ENCODE data around the gene COX20.

COX20 gene

DNA sequence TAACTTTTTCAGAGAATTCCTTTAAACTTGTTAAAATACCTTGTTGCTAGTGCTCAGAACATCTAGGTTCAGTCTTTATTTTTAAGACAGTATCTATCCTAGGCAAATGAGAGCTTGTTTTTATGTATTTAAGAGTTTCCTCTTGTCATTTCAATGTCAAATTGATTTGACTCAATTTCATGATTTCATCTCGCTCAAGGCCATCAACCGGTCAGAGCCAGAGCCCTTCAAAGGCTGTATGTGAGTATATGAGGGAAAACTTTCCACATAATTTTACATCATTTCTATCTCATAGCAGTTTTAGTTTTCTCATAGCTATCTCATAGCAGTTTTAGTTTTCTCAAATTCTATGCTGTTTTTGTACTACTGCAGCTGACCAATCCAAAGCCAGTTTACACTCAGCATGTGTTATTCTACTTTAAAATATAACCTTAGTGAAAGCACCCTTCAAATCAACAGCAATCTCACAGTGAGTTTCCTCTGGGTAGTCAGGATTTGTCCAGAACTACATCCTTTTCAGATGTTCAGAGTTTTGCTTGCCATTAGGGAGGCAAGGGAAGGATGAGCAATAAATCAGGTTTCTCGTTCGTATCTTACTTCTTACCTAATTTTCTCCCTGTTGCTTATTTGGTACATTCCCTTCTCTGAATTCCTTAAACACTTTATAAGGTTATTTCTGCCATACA lies 16.2 kb downstream of the COX20 start:
- no peak for DNase-seq (ENCODE audit: low spot score)

DNA sequence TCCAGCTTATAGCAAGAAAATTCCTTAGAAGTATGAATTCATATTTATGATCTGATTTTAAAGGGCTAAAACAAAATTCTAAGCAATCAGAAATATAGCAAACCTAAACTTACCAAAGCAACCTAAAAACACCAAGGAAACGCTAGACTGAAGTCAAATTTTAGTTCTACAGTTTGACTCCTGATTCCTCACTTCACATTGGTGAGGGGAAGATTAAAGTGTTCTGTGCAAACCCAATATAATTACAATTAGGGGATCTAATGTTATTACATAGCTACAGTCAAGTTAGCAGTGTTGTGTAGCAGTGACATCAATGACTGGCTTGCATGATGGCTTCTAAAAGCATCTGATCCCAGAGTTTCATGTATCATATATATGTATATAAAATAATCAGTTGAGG lies 17.2 kb downstream of the COX20 start:
- no peak for DNase-seq (ENCODE audit: low spot score)

DNA sequence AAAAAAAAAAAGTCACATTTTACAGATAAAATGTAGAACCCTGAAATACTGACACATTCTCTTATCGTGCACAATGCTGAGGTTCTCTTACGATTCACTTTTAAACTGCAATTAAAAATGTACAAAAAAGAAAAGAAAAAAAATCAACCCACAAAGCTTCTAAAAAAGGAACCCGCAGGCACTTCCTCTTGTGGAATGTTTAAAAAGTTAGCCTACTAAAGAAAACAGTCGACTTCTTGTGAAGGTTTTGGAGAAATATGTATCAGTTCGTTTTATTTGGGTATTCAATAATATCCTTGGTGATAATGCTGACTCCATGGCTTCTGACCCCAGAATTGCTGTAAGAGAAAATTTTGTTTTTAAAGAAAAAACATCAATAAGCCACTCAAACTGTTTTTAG lies 18.7 kb downstream of the COX20 start:
- no peak for DNase-seq (ENCODE audit: low spot score)

DNA sequence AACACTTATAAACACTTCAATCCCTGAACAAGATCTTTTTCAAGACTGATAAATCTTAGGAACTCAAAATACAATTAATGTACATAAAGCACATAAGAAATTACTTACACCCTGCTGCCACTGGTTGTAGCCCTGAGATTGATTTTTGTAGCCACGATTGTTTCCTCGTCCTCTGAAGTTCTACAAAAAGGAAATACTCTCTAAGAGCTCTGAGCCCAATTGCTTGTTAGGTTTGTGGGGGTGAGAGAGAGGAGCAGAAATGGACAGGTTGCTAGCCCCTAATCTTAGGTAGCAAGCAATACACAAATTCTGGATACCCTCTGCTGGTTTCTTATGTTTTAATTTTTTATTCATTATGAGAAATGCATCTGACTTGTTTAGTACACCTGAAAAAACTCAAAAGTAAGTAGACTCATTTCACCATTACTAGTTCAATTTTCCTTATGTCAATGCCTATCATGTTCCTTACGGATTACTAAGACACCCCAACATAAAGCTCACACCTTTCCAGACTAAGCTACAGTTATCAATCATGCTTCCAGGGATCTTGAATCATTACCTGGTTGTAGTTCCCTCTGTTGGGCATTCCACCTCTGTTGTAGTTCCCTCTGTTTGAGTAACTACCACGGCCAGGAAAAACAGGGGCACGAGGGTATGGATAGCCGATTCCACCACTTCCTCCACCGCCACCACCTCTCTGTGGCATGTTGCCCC lies 19.6 kb downstream of the COX20 start:
- no peak for DNase-seq (ENCODE audit: low spot score)

DNA sequence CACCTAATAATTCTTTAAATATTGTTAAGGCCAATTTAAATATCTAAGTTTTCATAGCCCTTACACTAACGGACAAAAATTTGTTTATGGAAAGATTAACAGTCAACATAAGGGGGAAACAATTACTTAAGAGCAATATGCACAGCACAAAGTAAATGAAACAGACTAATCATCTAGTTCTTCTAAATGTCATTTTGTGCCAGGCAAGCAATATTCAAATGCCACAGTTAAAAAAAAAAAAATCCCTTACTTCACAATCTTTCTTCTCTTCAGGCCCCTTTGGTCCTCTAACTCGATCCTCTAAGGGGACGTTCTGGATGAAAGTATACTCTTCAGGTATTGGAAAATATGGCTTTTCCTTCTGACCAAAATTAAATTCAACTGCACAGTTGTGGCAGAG lies 22.3 kb downstream of the COX20 start:
- DNase-seq (ENCODE audit: low spot score): no peak

DNA sequence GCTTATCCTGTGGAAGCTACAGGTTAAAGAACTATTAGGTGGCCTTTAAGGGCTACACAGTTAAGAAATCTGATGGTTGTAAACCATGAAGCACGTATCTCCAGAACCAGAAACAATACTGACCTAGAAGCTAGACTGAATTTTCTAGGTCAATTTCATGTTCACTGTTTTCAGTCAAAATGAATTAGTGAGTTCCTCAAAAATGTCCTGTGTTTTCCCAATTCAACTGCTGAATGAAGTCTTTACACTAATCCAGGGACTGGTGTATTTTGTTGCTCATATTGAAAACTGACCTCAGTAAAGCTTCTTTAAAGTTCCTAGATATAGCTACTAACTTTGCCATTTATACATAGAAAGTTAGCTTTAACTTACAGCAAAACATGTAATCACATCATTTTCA lies 22.9 kb downstream of the COX20 start:
- DNase-seq (ENCODE audit: low spot score): no peak

DNA sequence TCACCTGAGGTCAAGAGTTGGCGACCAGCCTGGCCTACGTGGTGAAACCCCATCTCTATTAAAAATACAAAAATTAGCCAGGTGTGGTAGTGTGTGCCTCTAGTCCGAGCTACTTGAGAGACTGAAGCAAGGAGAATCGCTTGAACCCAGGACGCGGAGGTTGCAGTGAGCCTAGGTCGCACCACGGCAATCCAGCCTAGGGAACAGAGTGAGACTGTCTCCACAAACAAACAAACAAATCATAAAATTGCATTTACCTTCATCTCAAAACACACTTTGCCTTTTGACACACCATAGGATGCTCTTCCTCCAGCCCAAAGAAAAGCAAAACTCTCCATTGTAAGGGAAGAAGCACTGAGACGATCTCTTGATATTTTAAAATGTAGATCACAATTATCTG lies 24.6 kb downstream of the COX20 start:
- DNase-seq (ENCODE audit: low spot score): no peak

DNA sequence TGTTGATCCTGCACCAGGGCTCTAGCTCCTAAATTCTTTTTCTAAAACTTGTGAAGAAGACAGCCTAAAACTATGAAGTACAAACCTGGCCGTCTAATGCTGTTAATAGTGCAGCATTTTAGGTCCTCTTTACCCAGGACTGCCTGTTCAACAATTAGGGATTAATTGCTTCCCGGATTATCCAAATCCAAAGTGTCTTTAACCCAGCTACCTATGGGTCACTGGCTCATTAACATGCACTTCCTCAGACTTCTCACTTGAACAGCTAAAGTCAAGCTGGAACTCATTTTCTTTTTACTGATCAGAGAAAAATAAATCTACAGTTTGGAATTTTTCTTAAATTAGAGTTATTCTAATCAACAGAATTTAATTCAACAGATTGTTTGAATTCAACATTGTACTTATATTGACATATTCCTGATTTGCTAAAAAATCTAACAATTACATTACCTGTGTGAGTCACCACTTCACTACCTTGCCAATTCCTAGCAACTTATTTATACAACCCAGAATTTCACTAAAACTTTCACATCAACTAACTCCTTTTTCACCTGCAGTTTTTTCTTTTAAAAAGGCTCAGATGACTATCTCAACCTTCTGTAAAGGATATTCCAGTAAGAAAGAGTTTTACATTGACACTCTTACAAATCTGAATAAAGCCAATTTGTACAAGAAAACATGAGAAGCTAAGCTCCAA lies 25.6 kb downstream of the COX20 start:
- DNase-seq (ENCODE audit: low spot score): no peak

DNA sequence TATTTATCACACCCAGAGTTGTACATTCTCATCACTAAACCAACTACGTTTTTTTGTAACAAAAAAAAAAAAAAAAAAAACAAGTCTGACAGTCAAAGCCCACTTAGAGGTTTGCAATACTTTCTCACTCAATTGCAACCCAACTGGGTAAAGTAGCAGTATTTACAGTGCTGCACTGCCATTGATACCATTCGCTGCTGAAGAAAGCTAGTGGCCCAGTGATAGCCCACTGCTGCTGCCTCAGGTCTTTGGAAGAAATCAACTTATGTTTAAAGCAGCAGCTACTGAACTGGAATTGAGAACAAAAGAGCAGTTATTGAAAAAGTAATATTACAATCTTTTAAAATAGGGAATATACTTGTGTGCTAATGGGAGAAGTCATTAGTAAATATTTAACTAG lies 26.2 kb downstream of the COX20 start:
- DNase-seq (ENCODE audit: low spot score): no peak

DNA sequence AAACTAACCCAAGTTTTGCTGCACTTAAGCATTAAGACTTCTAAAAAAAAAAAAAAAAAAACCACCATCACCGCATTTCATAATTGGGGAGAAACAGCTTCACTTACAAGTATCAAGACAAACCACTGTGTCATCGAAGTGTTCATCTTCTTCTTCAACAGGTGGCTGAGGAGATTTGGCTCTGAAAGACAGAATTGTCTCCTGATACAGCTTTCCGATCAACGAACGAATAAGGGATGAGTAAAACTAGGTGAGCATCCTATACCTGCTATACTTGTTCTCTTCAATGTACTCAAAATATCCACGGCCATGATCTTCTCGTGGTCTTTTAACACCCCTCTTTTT lies 26.9 kb downstream of the COX20 start:
- peak; percentile 17 for DNase-seq (ENCODE audit: low spot score)

DNA sequence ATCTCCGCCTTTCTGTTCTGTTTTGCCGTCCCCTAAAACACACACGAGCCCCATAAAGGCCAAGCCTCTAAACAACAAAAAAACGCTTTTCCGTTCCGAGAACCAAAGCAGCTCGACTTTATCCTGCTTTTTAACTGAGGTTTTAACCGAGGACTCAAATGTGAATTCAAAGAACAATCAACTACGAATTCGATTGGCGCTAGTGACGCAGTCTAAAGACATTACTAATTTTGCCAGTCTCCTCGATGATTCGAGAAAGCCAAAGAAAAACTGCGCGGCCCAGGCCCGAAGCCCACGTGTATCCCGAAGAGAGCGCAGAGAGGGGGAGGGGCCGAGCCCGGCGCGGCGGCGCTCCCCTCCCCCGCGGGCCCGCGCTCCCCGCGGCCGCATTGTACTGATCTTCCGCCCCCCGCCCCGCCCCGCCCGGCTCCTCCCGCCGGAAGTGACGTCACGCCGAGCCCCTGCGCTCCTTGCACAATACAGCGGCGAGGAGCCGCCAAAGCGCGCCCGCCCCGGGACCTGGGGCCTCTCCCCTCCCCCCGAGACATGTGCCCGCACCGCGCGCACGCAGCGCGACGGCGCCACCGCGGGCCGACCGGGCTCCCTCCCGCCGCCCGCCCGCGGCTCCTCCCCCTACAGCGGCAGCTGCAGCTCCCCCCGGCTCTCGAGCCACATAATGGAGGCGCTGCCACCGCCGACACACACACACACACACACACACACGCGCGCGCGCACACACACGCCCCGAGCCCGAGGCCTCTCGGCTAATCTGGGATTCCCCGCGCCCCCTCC lies 27.4 kb downstream of the COX20 start:
- peak; percentile 95 for DNase-seq (ENCODE audit: low spot score)

DNA sequence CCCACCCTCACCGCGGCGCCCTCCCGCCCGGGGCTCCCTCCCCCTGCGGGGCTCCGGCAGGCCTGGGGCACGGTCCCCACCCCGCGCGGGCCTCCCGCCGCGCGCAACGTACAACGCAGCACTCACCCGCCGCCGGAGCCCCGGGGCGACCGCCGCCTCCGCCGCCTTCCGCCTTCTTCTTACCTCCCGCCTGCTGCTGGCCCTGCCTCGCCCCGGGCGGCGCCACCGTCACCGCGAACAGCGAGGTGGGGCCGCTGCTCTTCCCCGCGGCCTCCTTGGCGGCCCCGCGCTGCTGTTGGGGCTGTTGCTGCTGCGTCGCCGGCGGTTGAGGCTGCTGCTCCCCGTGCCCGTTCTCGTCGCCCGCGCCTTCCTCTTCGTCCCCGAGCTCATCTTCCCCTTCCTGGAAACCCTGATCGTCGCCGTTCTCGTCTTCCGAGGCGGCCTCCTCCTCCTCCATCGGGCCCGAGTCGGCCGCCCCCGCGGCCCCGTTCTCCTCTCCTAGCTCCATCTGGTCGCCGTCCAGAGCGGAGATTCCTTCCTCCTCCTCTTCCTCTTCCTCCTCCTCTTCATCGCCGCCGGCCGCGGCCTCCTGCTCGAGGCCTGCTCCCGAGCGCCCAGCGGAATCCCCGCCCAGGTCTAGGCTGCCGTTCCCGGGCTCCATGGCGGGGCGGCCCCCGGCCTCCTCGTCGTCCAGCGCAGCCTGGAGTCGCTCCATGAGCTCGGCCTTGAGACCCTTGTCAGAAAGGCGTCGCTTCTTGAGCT lies 28.2 kb downstream of the COX20 start:
- DNase-seq (ENCODE audit: low spot score): no peak

DNA sequence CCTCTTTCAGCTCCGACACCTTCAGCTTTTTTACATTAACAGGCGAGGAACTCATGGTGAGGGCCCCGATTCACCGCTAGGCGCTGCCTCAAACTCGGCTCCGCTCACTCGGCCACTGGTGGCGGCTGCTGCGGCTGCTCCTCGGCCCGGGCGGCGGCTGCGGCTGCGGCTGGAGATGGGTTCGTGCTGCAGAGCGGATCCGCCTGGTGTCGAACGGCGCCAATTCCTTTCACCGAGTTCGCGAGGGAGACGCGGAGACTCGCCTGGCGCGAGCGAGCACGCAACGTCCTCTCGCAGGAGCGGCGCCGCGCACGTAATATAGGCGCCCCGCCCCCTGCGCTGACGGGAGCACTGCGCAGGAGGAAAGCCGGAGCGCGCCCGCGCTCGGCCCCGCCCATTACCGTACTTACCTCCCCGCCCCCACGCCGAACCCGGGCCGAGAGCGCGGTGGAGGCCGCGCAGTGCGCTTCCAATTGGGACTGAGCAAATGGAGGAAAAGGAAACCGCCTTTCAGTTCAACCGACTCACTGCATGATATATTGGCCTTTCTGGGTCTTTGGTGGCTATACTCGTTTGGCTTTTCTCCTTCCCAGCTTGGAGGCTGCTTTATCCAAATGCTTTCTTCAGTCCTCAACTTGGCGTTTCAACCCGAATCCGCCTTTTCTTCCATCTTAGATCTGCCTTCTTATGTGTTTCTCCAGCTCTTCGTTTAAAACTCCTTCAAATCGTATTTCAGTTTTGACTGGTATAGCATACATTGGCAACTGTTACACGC lies 29.0 kb downstream of the COX20 start, which contains the start of gene HNRNPU:
TSS of gene HNRNPU (minus strand) at position 291 of the 775 bp plus-strand sequence. CDS start at position 55, 236 bp downstream.
- peak; percentile 98 for DNase-seq (ENCODE audit: low spot score)

DNA sequence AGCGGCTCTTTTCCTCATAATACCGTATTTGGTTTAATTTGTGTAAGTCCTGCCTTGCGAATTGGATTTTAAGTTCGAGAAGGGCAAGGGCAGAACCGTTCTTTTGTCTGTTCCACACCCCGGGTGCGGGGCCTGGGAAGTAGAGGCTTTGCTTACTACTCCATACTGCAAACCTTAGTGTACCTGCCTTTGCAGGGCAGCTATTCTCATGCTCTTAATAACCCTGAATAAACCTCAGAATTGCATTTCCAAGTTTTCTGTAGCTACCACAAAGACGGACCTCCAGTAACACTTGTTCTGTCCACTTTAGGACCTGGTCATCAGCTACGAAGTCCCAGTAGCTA lies 29.5 kb downstream of the COX20 start:
- no peak for DNase-seq (ENCODE audit: low spot score)

DNA sequence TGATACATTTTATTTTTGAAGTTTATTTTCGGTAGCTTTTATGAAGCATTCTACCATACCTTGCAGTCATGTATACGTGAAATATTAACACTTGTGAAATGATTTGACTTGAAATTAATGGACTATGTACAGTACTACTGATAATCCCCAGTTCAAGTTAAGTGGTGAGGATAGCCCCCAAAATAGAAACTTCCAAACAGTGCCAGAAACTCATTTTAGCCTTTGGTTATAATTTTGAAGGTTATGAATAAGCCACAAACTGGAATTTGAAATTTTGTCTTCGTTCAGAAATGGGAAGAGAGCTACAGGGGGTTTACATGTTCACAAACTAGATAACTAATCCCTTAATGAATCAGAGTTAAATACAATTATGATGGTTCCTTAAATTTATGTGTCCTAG lies 30.4 kb downstream of the COX20 start:
- no peak for DNase-seq (ENCODE audit: low spot score)

DNA sequence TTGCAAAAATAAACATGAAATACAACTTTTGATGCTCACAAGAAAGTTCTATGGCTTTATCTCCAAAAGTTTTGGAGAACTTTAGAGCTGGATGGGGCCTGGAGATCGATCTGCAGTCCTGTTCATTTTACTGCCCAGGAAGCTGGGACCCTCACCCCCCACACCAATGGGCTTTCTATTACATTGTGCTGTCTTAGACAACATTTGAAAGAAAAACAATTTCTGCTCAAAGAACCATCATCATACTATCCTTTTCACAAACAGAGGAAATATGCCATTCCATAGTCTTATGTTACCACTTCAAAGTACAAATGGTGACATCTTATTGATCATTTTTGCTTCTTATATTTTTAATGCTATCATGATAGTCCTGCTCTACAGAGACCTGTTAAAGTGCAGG lies 30.9 kb downstream of the COX20 start:
- DNase-seq (ENCODE audit: low spot score): no peak

DNA sequence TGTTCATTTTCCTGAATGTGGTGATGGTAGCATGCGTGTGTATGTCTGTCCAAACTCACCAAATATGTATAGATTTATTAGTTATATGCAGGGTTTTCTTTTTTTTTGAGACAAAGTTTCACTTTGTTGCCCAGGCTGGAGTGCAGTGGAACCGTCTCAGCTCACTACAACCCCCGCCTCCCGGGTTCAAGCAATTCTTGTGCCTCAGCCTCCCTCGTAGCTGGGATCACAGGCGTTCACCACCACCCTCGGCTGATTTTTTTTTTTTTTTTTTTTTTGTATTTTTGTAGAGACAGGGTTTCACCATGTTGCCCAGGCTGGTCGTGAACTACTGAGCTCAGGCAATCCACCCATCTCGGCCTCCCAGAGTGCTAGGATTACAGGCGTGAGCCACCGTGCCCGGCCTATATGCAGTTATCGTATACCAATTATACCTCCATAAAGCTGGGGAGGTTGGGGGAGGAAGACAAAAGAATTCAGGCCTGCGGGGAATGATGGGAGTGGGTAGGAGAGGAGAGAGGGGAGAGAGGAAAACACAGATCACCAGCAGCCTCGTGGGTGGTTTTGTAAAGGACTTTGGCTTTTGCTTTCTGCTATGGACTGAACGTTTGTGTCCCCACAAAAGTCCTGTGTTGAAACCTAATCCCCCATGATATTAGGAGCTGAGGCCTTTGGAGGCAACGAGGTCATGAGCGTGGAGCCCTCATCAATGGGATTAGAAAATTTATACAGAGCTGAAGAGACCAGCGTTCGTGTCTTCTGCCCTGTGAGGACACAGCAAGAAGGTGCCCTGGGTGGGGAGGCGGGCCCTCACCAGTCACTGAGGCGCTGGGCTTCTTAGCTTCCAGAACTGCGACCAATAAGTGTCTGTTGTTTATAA lies 33.3 kb downstream of the COX20 start:
- DNase-seq (ENCODE audit: low spot score): no peak

DNA sequence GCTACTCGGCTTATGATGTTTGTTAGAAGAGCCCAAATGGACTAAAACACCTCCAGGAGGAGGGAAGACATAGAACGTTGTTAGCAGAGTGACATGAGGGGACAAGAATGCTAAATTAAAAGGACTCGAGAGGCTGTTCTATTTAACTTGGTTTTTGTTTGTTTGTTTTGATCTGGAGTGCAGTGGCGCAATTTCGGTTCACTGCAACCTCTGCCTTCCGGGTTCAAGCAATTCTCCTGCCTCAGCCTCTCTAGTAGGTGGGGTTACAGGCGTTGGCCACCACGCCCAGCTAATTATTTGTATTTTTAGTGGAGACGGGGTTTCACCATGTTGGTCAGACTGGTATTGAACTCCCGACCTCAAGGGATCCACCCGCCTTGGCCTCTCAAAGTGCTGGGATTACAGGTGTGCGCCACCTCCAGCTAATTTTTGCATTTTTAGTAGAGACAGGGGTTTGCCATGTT lies 33.9 kb downstream of the COX20 start:
- DNase-seq (ENCODE audit: low spot score): no peak

DNA sequence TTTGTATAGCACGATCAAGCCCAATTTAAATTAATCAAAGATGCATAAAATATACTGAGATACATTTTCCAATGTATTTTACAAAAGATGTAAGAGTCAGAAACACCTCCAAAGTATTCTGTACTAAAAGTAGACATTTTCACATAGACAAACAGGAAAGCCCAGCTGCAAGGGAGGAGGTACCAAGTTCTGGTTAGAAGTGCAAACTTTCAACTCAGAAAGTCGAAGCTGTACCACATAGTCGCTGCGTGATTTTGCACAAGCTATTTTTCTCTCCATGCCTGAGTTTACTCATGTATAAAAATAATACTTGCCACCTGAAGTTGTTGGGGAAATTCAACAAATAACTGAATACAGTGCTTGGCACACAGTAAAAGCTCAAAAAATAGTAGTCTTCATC lies 34.5 kb downstream of the COX20 start:
- DNase-seq (ENCODE audit: low spot score): no peak

DNA sequence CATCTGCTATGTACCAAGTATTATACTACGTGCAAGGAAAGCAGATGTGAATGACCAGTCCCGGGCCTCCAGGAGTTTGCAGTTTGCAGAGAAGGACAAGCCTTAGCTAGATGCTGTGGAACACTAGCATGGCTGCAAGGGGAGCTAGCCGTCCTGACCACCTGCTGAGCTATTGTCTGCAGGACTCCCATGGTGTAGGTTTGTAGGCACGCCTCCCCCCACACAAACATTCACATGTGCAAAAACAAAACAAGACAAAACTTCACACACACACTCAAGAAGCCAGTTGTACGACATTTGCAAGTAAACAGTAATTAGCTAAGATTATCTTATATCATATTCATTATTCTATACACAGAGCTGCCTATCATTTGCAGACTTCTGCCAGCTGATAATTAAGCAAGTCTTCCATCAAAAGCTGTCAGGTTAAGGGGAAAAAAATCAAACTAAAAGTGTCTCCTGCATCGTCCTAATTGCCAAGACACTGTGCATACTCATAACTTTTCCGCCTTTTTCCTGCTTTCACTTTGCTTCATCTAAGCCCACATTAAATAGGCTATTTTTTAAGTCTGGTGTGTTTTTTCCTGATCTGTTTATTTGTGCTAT lies 39.6 kb downstream of the COX20 start:
- no peak for DNase-seq (ENCODE audit: low spot score)
